B cell (primary cell): ENCODE measurements around the gene MORC4. TPM values are rescaled to one million over a fixed set of nuclear protein-coding genes. Genes with fewer than 3 reads are reported as not detected.

Source experiments
- ATAC-seq: fragments of 200-7000 bp; cut with Tn5 transposase; one replicate; pipeline ENCODE4 v1.10.0; 2021; ENCODE audit warnings: low read depth, mild to moderate bottlenecking, moderate number of reproducible peaks, moderate library complexity
- CTCF ChIA-PET: fragments of 350-600 bp; sonication (Branson Sonifier 250); formaldehyde crosslinking; loops from one replicate; lab custom pipeline; 2021; ENCODE audit warnings: antibody characterized with exemption, inconsistent platforms; lab: Charles Lee
- POLR2A ChIA-PET: fragments of 350-600 bp; sonication (Branson Sonifier 250); formaldehyde crosslinking; loops from one replicate; lab custom pipeline; 2021; ENCODE audit warnings: antibody characterized with exemption; lab: Charles Lee
- DNase-seq: peaks from one replicate; pipeline ENCODE4 v3.0.0; 2013
- H2AFZ ChIP-seq: 2 replicates; pipeline ENCODE4 v1.6.1; 2012; ENCODE audit warnings: mild to moderate bottlenecking, low read depth, low read length; ENCODE audit not compliant: insufficient read depth, poor library complexity, severe bottlenecking
- H3K27ac ChIP-seq, 2 donors: 1 replicate in 1 of 2; 2 replicates in 1 of 2; pipeline ENCODE4 v1.5.1; 2012 to 2013; ENCODE audit warnings: low read length in 2 of 2, mild to moderate bottlenecking in 2 of 2, moderate library complexity in 1 of 2
- H3K27me3 ChIP-seq, 4 experiments: fragments of 200-600 bp in 1 of 4; sonication (generic) in 1 of 4; replicated peaks in 1 of 4; 1 replicate in 2 of 4; 2 replicates in 2 of 4; pipeline versions ENCODE4 v1.6.1 to v1.7.0; 2013 to 2016; ENCODE audit warnings: low read length in 3 of 4, mild to moderate bottlenecking in 2 of 4, mixed read lengths in 1 of 4, moderate library complexity in 1 of 4; ENCODE audit not compliant: insufficient read depth in 4 of 4, control insufficient read depth in 3 of 4; ENCODE audit errors: control extremely low read depth in 1 of 4
- H3K36me3 ChIP-seq, 2 experiments: replicated peaks in 1 of 2; 1 replicate in 1 of 2; 2 replicates in 1 of 2; pipeline versions ENCODE4 v1.6.1 to v1.7.1; 2013; ENCODE audit warnings: low read length in 1 of 2; ENCODE audit not compliant: insufficient read depth in 2 of 2, control insufficient read depth in 1 of 2; ENCODE audit errors: control extremely low read depth in 1 of 2, extremely low read depth in 1 of 2
- H3K4me1 ChIP-seq, 2 donors: fragments of 200-600 bp in 1 of 2; sonication (generic) in 1 of 2; 1 replicate in 1 of 2; 2 replicates in 1 of 2; pipeline versions ENCODE4 v1.5.1 to v1.6.1; 2013 to 2017; ENCODE audit warnings: low read length in 2 of 2; ENCODE audit not compliant: control insufficient read depth in 2 of 2, insufficient read depth in 2 of 2
- H3K4me2 ChIP-seq: replicated peaks from 2 replicates; pipeline ENCODE3; 2012; ENCODE audit warnings: mild to moderate bottlenecking, low read depth, low read length; ENCODE audit not compliant: poor library complexity, severe bottlenecking
- H3K4me3 ChIP-seq, 5 experiments: fragments of 200-600 bp in 1 of 5; sonication (generic) in 1 of 5; 1 replicate in 3 of 5; 2 replicates in 2 of 5; pipeline versions ENCODE4 v1.5.1 to v1.7.0; 2011 to 2016; ENCODE audit warnings: low read length in 4 of 5, mild to moderate bottlenecking in 4 of 5, low read depth in 2 of 5, control low read depth in 1 of 5, moderate library complexity in 1 of 5; ENCODE audit not compliant: insufficient read depth in 1 of 5; ENCODE audit errors: control extremely low read depth in 1 of 5, extremely low read depth in 1 of 5
- H3K79me2 ChIP-seq: fragments of 200-600 bp; sonication (generic); one replicate; pipeline ENCODE4 v1.6.0; 2016; ENCODE audit warnings: low read length; ENCODE audit not compliant: control insufficient read depth, insufficient read depth
- H3K9ac ChIP-seq: fragments of 200-600 bp; sonication (generic); 2 replicates; pipeline ENCODE4 v1.6.1; 2017; ENCODE audit warnings: mild to moderate bottlenecking, low read length, moderate library complexity
- H3K9me3 ChIP-seq, 3 donors: one replicate each; pipeline versions ENCODE4 v1.6.1 to v1.7.1; 2013; ENCODE audit warnings: low read length in 2 of 3; ENCODE audit not compliant: control insufficient read depth in 2 of 3, insufficient read depth in 1 of 3; ENCODE audit errors: control extremely low read depth in 1 of 3
- H4K20me1 ChIP-seq: 2 replicates; pipeline ENCODE4 v1.6.0; 2012; ENCODE audit warnings: mild to moderate bottlenecking, low read length; ENCODE audit not compliant: insufficient read depth, control insufficient read depth, poor library complexity, severe bottlenecking
- H3K27ac Mint-ChIP-seq: one replicate; pipeline ENCODE4 v1.8.0; 2021; ENCODE audit warnings: mixed read lengths
- H3K27me3 Mint-ChIP-seq: one replicate; pipeline ENCODE4 v1.8.0; 2021; ENCODE audit warnings: mixed read lengths
- H3K4me1 Mint-ChIP-seq: one replicate; pipeline ENCODE4 v1.8.0; 2021; ENCODE audit warnings: mixed read lengths
- H3K4me3 Mint-ChIP-seq: one replicate; pipeline ENCODE4 v1.8.0; 2021; ENCODE audit warnings: mixed read lengths
- H3K9me3 Mint-ChIP-seq: one replicate; pipeline ENCODE4 v1.8.0; 2022; ENCODE audit warnings: mixed read lengths; ENCODE audit not compliant: insufficient read depth
- EZH2 ChIP-seq: IDR thresholded peaks from 2 replicates; pipeline ENCODE4 v1.6.1; 2012; ENCODE audit warnings: borderline replicate concordance, low read depth, mild to moderate bottlenecking, moderate library complexity, low read length; ENCODE audit not compliant: insufficient read depth, poor library complexity, severe bottlenecking
- whole genome bisulfite sequencing: methylation state at CpG from one replicate; pipeline ENCODE4 v1.1.5; 2013; ENCODE audit warnings: missing lambda C conversion rate; ENCODE audit not compliant: insufficient coverage; 5-methylcytosine and 5-hydroxymethylcytosine counted together
- intact Hi-C: fragments of 100-400 bp; cut with micrococcal nuclease; formaldehyde crosslinking; loops from one replicate; pipeline ENCODE4 v1.10.0; 2022
- polyA plus RNA-seq: library from polyadenylated mRNA; depleted of rRNA; stranded (reverse); fragments of >200 nt; gene quantifications from 2 replicates; pipeline ENCODE4 v1.2.3, GENCODE V29; 2012
- total RNA-seq, 2 donors: library from RNA; stranded (reverse); fragments of 120-200 nt in 1 of 2; gene quantifications; 1 replicate in 1 of 2; 2 replicates in 1 of 2; pipeline versions ENCODE4 v1.2.3 to v1.2.4, GENCODE V29; 2013 to 2022
- TF ChIP-seq, protein P1 (sequence below): fragments of 200-600 bp; IDR thresholded peaks from one replicate; pipeline ENCODE4 v1.8.0; 2022; ENCODE audit warnings: antibody characterized with exemption, mild to moderate bottlenecking

MORC4 gene
- total and polyA plus RNA-seq, 2 donors (not counting 1 experiment from before 2014, with no cell fraction given) = 1.1 to 6.3 TPM

DNA sequence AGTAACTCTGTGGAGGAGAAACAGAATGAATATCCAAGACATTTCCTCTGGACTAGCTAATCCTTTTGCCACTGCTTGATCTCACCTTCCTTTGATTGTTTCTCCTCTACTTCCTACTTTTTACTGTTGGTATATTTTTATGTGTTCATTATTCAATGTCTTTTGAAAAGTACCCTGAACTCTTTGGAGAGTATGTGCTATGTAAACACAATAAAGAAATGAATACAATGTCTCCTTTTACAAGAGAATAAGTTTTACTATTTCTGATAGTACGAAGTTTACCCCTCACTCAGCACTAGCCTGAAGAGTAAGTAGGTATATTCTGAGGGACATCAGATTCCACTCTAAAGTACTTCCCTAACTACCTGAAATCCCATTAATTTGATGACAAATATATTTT is 59.9 kb downstream of the MORC4 start:
- ATAC-seq = no peak
- no peak overlapping the region for H3K4me3 ChIP-seq

DNA sequence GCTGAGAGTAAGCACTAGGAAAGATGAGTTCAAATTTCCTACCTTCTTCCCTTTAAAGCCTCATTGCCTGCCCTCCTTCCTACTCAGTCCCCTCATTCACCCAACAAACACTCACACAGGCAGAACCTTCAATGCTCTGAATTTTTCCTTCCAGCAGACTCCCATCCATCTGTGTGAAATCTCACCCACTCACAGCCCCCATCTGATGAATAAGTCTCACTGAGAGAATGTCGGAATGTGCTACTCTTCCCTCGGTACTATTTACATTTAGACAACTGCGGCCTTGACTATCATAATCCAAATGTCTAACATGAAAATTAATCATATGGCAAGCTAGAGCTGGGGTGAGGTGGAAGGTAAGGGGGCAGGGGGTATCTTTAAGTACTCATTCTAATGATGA is 60.4 kb downstream of the MORC4 start:
- no peaks in the 10 kb centered on the region for H3K27me3 Mint-ChIP-seq
- H3K9me3 ChIP-seq = no peaks in the 10 kb centered on the region
- ATAC-seq = no peak
- no CpG with 5 or more reads among the region's 3 CpGs for WGBS
- CTCF ChIA-PET = no interaction called here
- no peak overlapping the region for H3K27ac ChIP-seq
- H3K4me1 Mint-ChIP-seq = no peaks in the 10 kb centered on the region
- H3K9ac ChIP-seq = no peak overlapping the region
- H4K20me1 ChIP-seq = no peaks in the 10 kb centered on the region
- POLR2A ChIA-PET = no interaction called here
- H3K79me2 ChIP-seq = no peaks in the 10 kb centered on the region
- intact Hi-C loops = no loop called here
- no peak overlapping the region for H3K4me3 Mint-ChIP-seq
- no peak for TF ChIP-seq EZH2
- TF ChIP-seq, protein P1, sequence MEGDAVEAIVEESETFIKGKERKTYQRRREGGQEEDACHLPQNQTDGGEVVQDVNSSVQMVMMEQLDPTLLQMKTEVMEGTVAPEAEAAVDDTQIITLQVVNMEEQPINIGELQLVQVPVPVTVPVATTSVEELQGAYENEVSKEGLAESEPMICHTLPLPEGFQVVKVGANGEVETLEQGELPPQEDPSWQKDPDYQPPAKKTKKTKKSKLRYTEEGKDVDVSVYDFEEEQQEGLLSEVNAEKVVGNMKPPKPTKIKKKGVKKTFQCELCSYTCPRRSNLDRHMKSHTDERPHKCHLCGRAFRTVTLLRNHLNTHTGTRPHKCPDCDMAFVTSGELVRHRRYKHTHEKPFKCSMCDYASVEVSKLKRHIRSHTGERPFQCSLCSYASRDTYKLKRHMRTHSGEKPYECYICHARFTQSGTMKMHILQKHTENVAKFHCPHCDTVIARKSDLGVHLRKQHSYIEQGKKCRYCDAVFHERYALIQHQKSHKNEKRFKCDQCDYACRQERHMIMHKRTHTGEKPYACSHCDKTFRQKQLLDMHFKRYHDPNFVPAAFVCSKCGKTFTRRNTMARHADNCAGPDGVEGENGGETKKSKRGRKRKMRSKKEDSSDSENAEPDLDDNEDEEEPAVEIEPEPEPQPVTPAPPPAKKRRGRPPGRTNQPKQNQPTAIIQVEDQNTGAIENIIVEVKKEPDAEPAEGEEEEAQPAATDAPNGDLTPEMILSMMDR = no peak
- no peak overlapping the region for H2AFZ ChIP-seq
- no peaks in the 10 kb centered on the region for H3K36me3 ChIP-seq
- DNase-seq = no peak
- no peak overlapping the region for H3K27ac Mint-ChIP-seq
- no peaks in the 10 kb centered on the region for H3K4me1 ChIP-seq
- no peaks in the 10 kb centered on the region for H3K27me3 ChIP-seq
- H3K4me2 ChIP-seq = no peak overlapping the region
- no peak overlapping the region for H3K4me3 ChIP-seq
- no peaks in the 10 kb centered on the region for H3K9me3 Mint-ChIP-seq

More for the DNA sequence above, 59.9 kb downstream of the MORC4 start:
- Histone ChIP-seq H3K4me2 (no peak overlapping the region), H3K9ac (no peak overlapping the region), H3K27ac (no peak overlapping the region), H3K36me3 (no peaks in the 10 kb centered on the region), H3K79me2 (no peaks in the 10 kb centered on the region), H3K27me3 (no peaks in the 10 kb centered on the region), H3K4me1 (no peaks in the 10 kb centered on the region), H4K20me1 (no peaks in the 10 kb centered on the region), H2AFZ (no peak overlapping the region), H3K9me3 (no peaks in the 10 kb centered on the region)
- no peak for DNase-seq
- TF ChIP-seq, protein P1 = no peak
- TF ChIP-seq EZH2 = no peak
- ChIA-PET CTCF (no interaction called here), POLR2A (no interaction called here)
- Mint-ChIP-seq H3K27me3 (no peaks in the 10 kb centered on the region), H3K27ac (no peak overlapping the region), H3K4me1 (no peaks in the 10 kb centered on the region), H3K9me3 (no peaks in the 10 kb centered on the region), H3K4me3 (no peak overlapping the region)
- WGBS = no CpG with 5 or more reads among the region's 1 CpG
- intact Hi-C loops = no loop called here
